H9 (cell line): ENCODE results near the gene ARHGAP22. TPM values are rescaled to one million over a fixed set of nuclear protein-coding genes. Genes with fewer than 3 reads are reported as not detected.

Experiments used
- DNase-seq: peaks from one replicate; pipeline ENCODE4 v3.0.0-alpha.2; 2017
- H2AFZ ChIP-seq: one replicate; pipeline ENCODE4 v1.6.1; 2013; ENCODE audit warnings: mild to moderate bottlenecking, low read length, control low read depth, moderate library complexity
- H2AK5ac ChIP-seq: 2 replicates; pipeline ENCODE4 v1.6.1; 2013; ENCODE audit warnings: low read length, control low read depth, mixed read lengths; ENCODE audit not compliant: insufficient read length
- H2BK120ac ChIP-seq: one replicate; pipeline ENCODE4 v1.6.1; 2013; ENCODE audit warnings: low read depth, mild to moderate bottlenecking, low read length, control low read depth, inconsistent platforms; ENCODE audit not compliant: poor library complexity, severe bottlenecking
- H2BK12ac ChIP-seq: 2 replicates; pipeline ENCODE4 v1.6.1; 2013; ENCODE audit warnings: low read length, control low read depth, mixed read lengths, low read depth; ENCODE audit not compliant: insufficient read length
- H2BK15ac ChIP-seq: 2 replicates; pipeline ENCODE4 v1.6.1; 2013; ENCODE audit warnings: low read depth, low read length, control low read depth
- H2BK20ac ChIP-seq: one replicate; pipeline ENCODE4 v1.6.1; 2013; ENCODE audit warnings: low read depth, mild to moderate bottlenecking, low read length, control low read depth, inconsistent platforms; ENCODE audit not compliant: poor library complexity, severe bottlenecking
- H2BK5ac ChIP-seq: 2 replicates; pipeline ENCODE4 v1.6.1; 2013; ENCODE audit warnings: low read length, control low read depth, mixed read lengths; ENCODE audit not compliant: insufficient read length
- H3K14ac ChIP-seq: 2 replicates; pipeline ENCODE4 v1.6.1; 2013; ENCODE audit warnings: low read length, control low read depth; ENCODE audit not compliant: insufficient read depth
- H3K18ac ChIP-seq: 2 replicates; pipeline ENCODE4 v1.6.1; 2013; ENCODE audit warnings: low read depth, mild to moderate bottlenecking, mixed read lengths, low read length, control low read depth; ENCODE audit not compliant: insufficient read length
- H3K23ac ChIP-seq: 2 replicates; pipeline ENCODE4 v1.6.1; 2013; ENCODE audit warnings: low read length, control low read depth, mixed read lengths, low read depth; ENCODE audit not compliant: insufficient read length
- H3K23me2 ChIP-seq: 2 replicates; pipeline ENCODE4 v1.6.1; 2013; ENCODE audit warnings: low read depth, mild to moderate bottlenecking, mixed read lengths, low read length, control low read depth; ENCODE audit not compliant: insufficient read length, poor library complexity, severe bottlenecking
- H3K27ac ChIP-seq: 2 replicates; pipeline ENCODE4 v1.5.1; 2013; ENCODE audit warnings: low read length, control low read depth, mixed read lengths, low read depth; ENCODE audit not compliant: insufficient read length
- H3K27me3 ChIP-seq: 2 replicates; pipeline ENCODE4 v1.6.1; 2013; ENCODE audit warnings: low read length, control low read depth, inconsistent platforms; ENCODE audit not compliant: insufficient read depth
- H3K4ac ChIP-seq: 2 replicates; pipeline ENCODE4 v1.6.1; 2013; ENCODE audit warnings: low read depth, mild to moderate bottlenecking, control low read depth, inconsistent platforms, low read length, moderate library complexity
- H3K4me1 ChIP-seq: 2 replicates; pipeline ENCODE4 v1.6.1; 2013; ENCODE audit warnings: low read length, control low read depth, inconsistent platforms; ENCODE audit not compliant: insufficient read depth
- H3K4me2 ChIP-seq: 2 replicates; pipeline ENCODE4 v1.6.1; 2013; ENCODE audit warnings: low read length, control low read depth, mixed read lengths; ENCODE audit not compliant: insufficient read length, insufficient read depth
- H3K56ac ChIP-seq: 2 replicates; pipeline ENCODE4 v1.6.1; 2013; ENCODE audit warnings: low read depth, mild to moderate bottlenecking, mixed read lengths, low read length, control low read depth; ENCODE audit not compliant: insufficient read length
- H3K79me1 ChIP-seq: 2 replicates; pipeline ENCODE4 v1.6.1; 2013; ENCODE audit warnings: low read depth, mild to moderate bottlenecking, moderate library complexity, low read length, control low read depth, inconsistent platforms; ENCODE audit not compliant: insufficient read depth, poor library complexity, severe bottlenecking
- H3K79me2 ChIP-seq: 2 replicates; pipeline ENCODE4 v1.6.1; 2013; ENCODE audit warnings: low read length, control low read depth, inconsistent platforms; ENCODE audit not compliant: insufficient read depth
- H3K9ac ChIP-seq: 2 replicates; pipeline ENCODE4 v1.6.1; 2013; ENCODE audit warnings: low read length, control low read depth, mixed read lengths; ENCODE audit not compliant: insufficient read length; ENCODE audit errors: extremely low read depth
- H3K9me3 ChIP-seq: one replicate; pipeline ENCODE4 v1.6.1; 2013; ENCODE audit warnings: low read depth, low read length, inconsistent platforms; ENCODE audit not compliant: control insufficient read depth
- H3T11ph ChIP-seq: one replicate; pipeline ENCODE4 v1.6.1; 2013; ENCODE audit warnings: mild to moderate bottlenecking, low read length, control low read depth, inconsistent platforms
- H4K20me1 ChIP-seq: one replicate; pipeline ENCODE4 v1.6.1; 2013; ENCODE audit not compliant: control insufficient read depth, insufficient read length, insufficient read depth
- H4K5ac ChIP-seq: 2 replicates; pipeline ENCODE4 v1.6.1; 2013; ENCODE audit warnings: low read depth, mild to moderate bottlenecking, mixed read lengths, low read length, control low read depth; ENCODE audit not compliant: insufficient read length
- H4K8ac ChIP-seq: replicated peaks from 2 replicates; pipeline ENCODE4 v1.6.1; 2013; ENCODE audit warnings: low read length, control low read depth, mixed read lengths, low read depth; ENCODE audit not compliant: insufficient read length
- H4K91ac ChIP-seq: 2 replicates; pipeline ENCODE4 v1.6.1; 2013; ENCODE audit warnings: low read depth, mild to moderate bottlenecking, moderate library complexity, mixed read lengths, low read length, control low read depth; ENCODE audit not compliant: insufficient read length
- H3K27ac Mint-ChIP-seq, 3 experiments: 2 replicates in 2 of 3; 3 replicates in 1 of 3; pipeline ENCODE4 v1.8.0; 2020 to 2021; ENCODE audit warnings: mixed read lengths in 3 of 3, mild to moderate bottlenecking in 1 of 3, moderate library complexity in 1 of 3
- H3K27me3 Mint-ChIP-seq: 2 replicates; pipeline ENCODE4 v1.8.0; 2021; ENCODE audit warnings: low read depth, mild to moderate bottlenecking, moderate library complexity, mixed read lengths
- H3K36me3 Mint-ChIP-seq, 3 experiments: 2 replicates in 2 of 3; 3 replicates in 1 of 3; pipeline ENCODE4 v1.8.0; 2020 to 2021; ENCODE audit warnings: low read depth in 3 of 3, mixed read lengths in 3 of 3; ENCODE audit not compliant: insufficient read depth in 1 of 3
- H3K4me1 Mint-ChIP-seq, 2 experiments: 2 replicates each; pipeline ENCODE4 v1.8.0; 2020; ENCODE audit warnings: mixed read lengths in 2 of 2
- H3K4me3 Mint-ChIP-seq, 2 experiments: 2 replicates in 1 of 2; 3 replicates in 1 of 2; pipeline ENCODE4 v1.8.0; 2020 to 2021; ENCODE audit warnings: mild to moderate bottlenecking in 2 of 2, mixed read lengths in 2 of 2, moderate library complexity in 1 of 2
- H3K9me3 Mint-ChIP-seq, 2 experiments: 2 replicates in 1 of 2; 3 replicates in 1 of 2; pipeline ENCODE4 v1.8.0; 2020; ENCODE audit warnings: mild to moderate bottlenecking in 2 of 2, mixed read lengths in 2 of 2, moderate library complexity in 1 of 2
- WGBS: extraction: QIAGEN DNeasy Blood & Tissue Kit; methylation state at CpG from one replicate; pipeline ENCODE4 v1.1.7; 2013; ENCODE audit warnings: missing lambda C conversion rate, low lambda C conversion rate, mixed read lengths; ENCODE audit not compliant: insufficient read length; ENCODE audit errors: extremely low coverage; 5-methylcytosine and 5-hydroxymethylcytosine counted together
- total RNA-seq: library from RNA; stranded (reverse); gene quantifications from 2 replicates; pipeline ENCODE4 v1.2.1, GENCODE V29; 2021
- TF ChIP-seq, protein P1 (sequence below): fragments of 200-600 bp; sonication (generic); conservative IDR thresholded peaks from 3 replicates; pipeline ENCODE4 v1.8.0; 2021; ENCODE audit warnings: antibody characterized with exemption, mild to moderate bottlenecking

Gene ARHGAP22
- total RNA-seq, 1 experiment from 2014 or later: 7.4 TPM

DNA sequence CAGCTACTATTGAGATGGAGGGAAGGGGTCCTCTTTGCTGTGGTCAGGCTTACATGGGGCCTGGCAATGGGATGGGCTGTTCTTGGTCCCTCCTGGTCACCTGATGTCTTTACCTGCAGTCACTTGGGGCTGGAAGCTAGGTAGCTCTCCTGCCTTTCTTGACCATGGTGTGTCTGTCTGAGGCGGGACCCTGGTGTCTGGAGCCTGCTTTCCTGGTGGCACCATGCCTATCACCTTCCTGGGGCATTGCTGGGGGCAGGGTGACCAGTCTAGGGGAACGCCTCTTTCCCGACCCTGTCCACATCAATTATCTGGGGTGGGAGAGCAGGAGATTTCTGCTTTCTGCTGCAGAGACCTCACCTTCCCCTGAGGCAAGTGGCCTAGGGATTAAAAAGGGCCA lies 55.6 kb downstream of the ARHGAP22 start:
- Histone ChIP-seq H2BK20ac (no peak overlapping the region), H2BK120ac (no peak overlapping the region), H3K18ac (no peak overlapping the region), H4K8ac (no peak overlapping the region), H3K56ac (no peak overlapping the region), H4K91ac (no peak overlapping the region), H3K4me1 (no peaks in the 10 kb centered on the region), H3T11ph (no peak overlapping the region), H2BK5ac (no peak overlapping the region), H3K14ac (no peak overlapping the region), H3K79me2 (no peaks in the 10 kb centered on the region), H2BK12ac (no peak overlapping the region), H2AK5ac (no peak overlapping the region), H3K9me3 (no peaks in the 10 kb centered on the region), H2AFZ (no peak overlapping the region), H4K5ac (no peak overlapping the region), H3K23ac (no peak overlapping the region), H3K27ac (no peak overlapping the region), H3K23me2 (no peaks in the 10 kb centered on the region), H3K27me3 (no peaks in the 10 kb centered on the region), H3K9ac (no peak overlapping the region), H3K4me2 (no peak overlapping the region), H4K20me1 (no peaks in the 10 kb centered on the region), H2BK15ac (no peak overlapping the region), H3K79me1 (no peaks in the 10 kb centered on the region), H3K4ac (no peak overlapping the region)
- no peak for DNase-seq
- TF ChIP-seq, protein P1, sequence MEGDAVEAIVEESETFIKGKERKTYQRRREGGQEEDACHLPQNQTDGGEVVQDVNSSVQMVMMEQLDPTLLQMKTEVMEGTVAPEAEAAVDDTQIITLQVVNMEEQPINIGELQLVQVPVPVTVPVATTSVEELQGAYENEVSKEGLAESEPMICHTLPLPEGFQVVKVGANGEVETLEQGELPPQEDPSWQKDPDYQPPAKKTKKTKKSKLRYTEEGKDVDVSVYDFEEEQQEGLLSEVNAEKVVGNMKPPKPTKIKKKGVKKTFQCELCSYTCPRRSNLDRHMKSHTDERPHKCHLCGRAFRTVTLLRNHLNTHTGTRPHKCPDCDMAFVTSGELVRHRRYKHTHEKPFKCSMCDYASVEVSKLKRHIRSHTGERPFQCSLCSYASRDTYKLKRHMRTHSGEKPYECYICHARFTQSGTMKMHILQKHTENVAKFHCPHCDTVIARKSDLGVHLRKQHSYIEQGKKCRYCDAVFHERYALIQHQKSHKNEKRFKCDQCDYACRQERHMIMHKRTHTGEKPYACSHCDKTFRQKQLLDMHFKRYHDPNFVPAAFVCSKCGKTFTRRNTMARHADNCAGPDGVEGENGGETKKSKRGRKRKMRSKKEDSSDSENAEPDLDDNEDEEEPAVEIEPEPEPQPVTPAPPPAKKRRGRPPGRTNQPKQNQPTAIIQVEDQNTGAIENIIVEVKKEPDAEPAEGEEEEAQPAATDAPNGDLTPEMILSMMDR: no peak
- peaks cover 2% of the 10 kb centered on the region; the same call in 1 of the 2 replicates for H3K27me3 Mint-ChIP-seq
- no CpG with 5 or more reads among the region's 3 CpGs for WGBS
- peaks cover 0 to 3% of the 10 kb centered on the region in 2 experiments; a peak in 1 of 5 replicates for H3K9me3 Mint-ChIP-seq
- H3K36me3 Mint-ChIP-seq: no peaks in the 10 kb centered on the region; a peak in 1 of 7 replicates
- H3K27ac Mint-ChIP-seq: no peak overlapping the region
- H3K4me1 Mint-ChIP-seq: peaks cover 3 to 15% of the 10 kb centered on the region in 2 experiments
- H3K4me3 Mint-ChIP-seq: no peak overlapping the region
